Activated CD4-positive, CD25-positive, alpha-beta regulatory T cell treated with anti-CD3 and anti-CD28 coated beads, Interleukin-2, amount 50 U/mL, for 16 hours (primary cell): ENCODE measurements around the gene ZBED1.
"Not testable (repeated sequence)": the region's sequence is repeated elsewhere in the genome, so short reads cannot be mapped to it uniquely, and the experiment has no call there.

Experiments used
- DNase-seq: peaks from one replicate; pipeline ENCODE4 v3.0.0-alpha.2; 2020; ENCODE audit warnings: low read depth, low spot score

Gene ZBED1

GRCh38 chrX:2519638-2520037 is 18.9 kb upstream of the ZBED1 start:
- not testable (repeated sequence) for DNase-seq

GRCh38 chrX:2517055-2517454 is 16.3 kb upstream of the ZBED1 start:
- no peak for DNase-seq

- DNase-seq: no peak
Measured at GRCh38 chrX:2516623-2517022, 15.8 kb upstream of the ZBED1 start.

- no peak for DNase-seq
Measured at GRCh38 chrX:2514131-2514530, 13.4 kb upstream of the ZBED1 start.

GRCh38 chrX:2513121-2513664 is 12.4 kb upstream of the ZBED1 start:
- no peak for DNase-seq

GRCh38 chrX:2512501-2512900 is 11.7 kb upstream of the ZBED1 start:
- no peak for DNase-seq

GRCh38 chrX:2511326-2511725 is 10.6 kb upstream of the ZBED1 start:
- no peak for DNase-seq

GRCh38 chrX:2508648-2509335 is 8.0 kb upstream of the ZBED1 start:
- DNase-seq: no peak

GRCh38 chrX:2507904-2508627 is 7.3 kb upstream of the ZBED1 start:
- no peak for DNase-seq

- no peak for DNase-seq
Measured at GRCh38 chrX:2507196-2507595, 6.4 kb upstream of the ZBED1 start.

- DNase-seq: not testable (repeated sequence)
Measured at GRCh38 chrX:2505341-2505740, 4.6 kb upstream of the ZBED1 start.

GRCh38 chrX:2504706-2505332 is 4.0 kb upstream of the ZBED1 start:
- DNase-seq: no peak

- no peak for DNase-seq
Measured at GRCh38 chrX:2503591-2504500, 3.1 kb upstream of the ZBED1 start.

GRCh38 chrX:2502668-2503519 is 2.1 kb upstream of the ZBED1 start:
- no peak for DNase-seq

GRCh38 chrX:2502120-2502667 is 1.4 kb upstream of the ZBED1 start:
- DNase-seq: no peak

- no peak for DNase-seq
Measured at GRCh38 chrX:2501559-2502102, 855 bp upstream of the ZBED1 start.

- DNase-seq: no peak
Measured at GRCh38 chrX:2500091-2500802, 529 bp downstream of the ZBED1 start.

GRCh38 chrX:2499507-2499906 is 1.3 kb downstream of the ZBED1 start:
- DNase-seq: no peak

- no peak for DNase-seq
Measured at GRCh38 chrX:2498781-2499302, 1.9 kb downstream of the ZBED1 start.
